Measurements from ENCODE around the gene RBM23.

GRCh38 chr14:22890416-22890815 lies 28.5 kb downstream of the RBM23 start:
- TF ChIP-seq ZNF274 (IDR thresholded peaks at IDR 0.05; ENCODE audit: low read depth, low read length): no peak
- TF ChIP-seq SUZ12 (IDR thresholded peaks at IDR 0.05; ENCODE audit: extremely low read depth, insufficient read depth, insufficient read length): no peak
- TF ChIP-seq YY1 (IDR thresholded peaks at IDR 0.05; ENCODE audit: insufficient read depth, insufficient read length): no peak

All from NT2/D1 (cell line).